GM19023 (cell line): ENCODE results near the gene AFM.
"Not testable (repeated sequence)": the region's sequence is repeated elsewhere in the genome, so short reads cannot be mapped to it uniquely, and the experiment has no call there.

Experiments used
- ATAC-seq: cut with Tn5 transposase; IDR thresholded peaks from one replicate; pipeline ENCODE4 v1.9.1; 2021; ENCODE audit warnings: mild to moderate bottlenecking, moderate library complexity; ENCODE audit not compliant: unreplicated experiment

Gene AFM

DNA sequence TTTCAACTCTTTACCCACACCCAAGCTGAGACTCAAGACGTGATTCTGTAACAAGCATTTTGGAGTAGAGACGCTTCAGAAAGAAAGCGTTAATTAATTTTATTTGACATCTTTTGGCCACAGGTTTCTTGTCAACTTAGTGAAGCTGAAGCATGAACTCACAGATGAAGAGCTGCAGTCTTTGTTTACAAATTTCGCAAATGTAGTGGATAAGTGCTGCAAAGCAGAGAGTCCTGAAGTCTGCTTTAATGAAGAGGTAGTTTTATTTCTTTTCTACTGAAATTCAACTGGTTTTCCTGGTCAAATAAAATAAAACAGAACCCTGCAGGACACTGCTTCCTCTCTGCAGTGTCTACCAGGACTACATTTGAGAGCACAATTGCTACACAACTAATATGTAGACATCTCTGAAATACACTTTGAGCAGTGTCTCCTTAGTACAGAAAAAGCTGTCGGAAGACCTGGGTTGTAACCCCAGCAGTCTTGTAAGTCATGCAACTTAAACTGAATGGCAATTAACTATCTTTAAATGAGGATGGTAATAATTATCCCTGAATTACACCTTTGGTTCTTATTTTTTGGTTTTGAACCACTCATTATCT, 20.2 kb downstream of the AFM start:
- no peak for ATAC-seq

DNA sequence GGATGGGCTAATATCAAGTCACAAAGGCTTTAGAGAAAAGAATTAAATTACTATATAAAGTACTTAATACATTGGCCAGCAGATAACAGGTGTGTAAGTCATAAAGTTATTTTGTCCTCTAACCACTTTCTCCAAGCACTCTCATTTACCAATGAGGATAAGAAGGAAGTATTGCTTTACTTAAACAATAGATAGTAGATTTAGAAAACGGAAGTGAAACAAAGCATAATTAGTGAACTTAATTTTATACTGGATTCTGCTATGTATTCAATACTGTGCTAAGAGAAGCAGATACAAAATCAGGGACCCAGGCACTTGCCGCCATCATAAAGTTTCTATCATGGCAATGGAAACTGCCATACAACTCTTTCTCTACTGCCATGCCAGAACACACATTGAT, 24.0 kb downstream of the AFM start:
- no peak for ATAC-seq

DNA sequence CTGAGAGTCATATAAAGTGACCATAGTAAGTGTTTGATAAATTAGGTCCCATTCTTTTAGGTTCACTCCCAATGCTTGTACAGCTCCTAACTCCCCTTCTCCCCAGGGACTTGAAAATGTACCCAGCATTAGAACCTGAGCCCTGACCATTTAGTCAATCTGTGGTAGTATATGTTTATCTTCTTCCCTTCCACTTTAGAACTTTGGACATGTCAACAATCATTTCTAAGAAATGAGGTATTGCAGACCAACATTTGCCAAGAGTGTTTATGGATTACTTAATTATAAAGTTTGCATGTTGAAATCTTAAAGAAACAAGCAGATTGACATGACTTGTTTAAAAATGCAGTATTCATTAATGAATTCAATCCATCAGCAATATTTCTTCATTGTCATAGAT, 26.0 kb downstream of the AFM start:
- no peak for ATAC-seq

DNA sequence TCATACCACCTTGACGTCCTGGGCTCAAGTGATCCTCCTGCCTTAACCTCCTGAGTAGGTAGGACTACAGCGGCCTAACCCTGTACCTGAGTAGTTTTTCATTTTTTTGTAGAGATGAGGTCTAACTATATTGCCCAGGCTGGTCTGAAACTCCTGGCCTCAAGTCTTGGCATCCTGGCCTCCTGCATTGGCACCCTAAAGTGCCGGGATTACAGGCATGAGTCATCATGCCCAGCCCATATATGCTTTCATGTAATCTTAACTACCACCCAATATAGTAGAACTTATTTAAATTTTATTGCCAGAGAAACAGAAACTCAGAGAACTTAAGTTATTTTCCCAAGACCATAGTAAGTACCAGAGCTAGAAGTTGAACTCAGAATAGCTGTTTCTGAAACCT, 27.1 kb downstream of the AFM start:
- ATAC-seq = no peak

DNA sequence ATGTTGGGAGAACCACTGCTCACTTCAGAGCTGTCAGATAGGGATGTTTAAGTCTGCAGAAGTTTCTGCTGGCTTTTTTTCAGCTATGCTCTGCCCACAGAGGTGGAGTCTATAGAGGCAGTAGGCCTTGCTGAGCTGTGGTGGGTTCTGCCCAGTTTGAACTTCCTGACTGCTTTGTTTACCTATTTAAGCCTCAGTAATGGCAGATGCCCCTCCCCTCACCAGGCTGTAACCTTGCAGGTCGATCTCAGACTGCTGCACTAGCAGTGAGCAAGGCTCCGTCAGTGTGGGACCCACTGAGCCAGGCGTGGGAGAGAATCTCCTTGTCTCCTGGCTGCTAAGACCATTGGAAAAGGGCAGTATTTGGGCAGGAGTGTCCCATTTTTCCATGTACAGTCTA, 36.8 kb downstream of the AFM start:
- no peak for ATAC-seq

DNA sequence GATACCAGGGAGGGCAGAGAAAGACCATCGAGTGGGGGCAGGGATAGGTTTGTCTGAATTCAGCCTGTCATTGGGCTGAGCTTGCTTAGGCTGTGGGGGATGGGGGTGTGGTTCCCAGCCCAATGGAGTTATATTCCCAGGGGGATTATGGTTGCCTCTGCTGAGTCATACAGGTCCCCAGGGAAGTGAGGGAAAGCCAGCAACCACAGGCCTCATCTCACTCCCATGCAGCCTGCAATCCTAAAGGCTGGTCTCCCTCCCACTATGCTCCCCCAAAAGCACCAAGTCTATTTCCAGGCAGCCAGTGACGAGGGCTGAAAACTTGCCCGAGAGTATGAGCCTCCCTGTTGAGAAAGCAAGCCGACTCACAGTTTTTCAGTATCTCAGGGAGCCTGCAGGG, 39.3 kb downstream of the AFM start:
- no peak for ATAC-seq

DNA sequence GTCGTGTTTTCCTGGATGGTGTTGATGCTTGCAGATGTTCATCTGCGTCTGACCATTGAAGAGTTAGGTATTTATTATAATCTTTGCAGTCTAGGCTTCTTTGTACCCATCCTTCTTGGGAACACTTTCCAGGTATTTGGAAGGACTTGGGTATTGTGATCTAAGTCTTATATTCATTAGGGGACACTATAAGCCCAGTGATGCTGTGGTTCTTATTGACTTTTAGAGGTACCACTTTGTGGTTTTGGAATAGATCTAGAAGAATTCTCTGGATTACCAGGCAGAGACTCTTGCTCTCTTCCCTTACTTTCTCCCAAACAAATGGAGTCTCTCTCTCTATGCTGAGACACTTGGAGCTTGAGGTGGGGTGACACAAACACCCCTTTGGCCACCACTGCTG, 41.6 kb downstream of the AFM start:
- ATAC-seq = no peak

DNA sequence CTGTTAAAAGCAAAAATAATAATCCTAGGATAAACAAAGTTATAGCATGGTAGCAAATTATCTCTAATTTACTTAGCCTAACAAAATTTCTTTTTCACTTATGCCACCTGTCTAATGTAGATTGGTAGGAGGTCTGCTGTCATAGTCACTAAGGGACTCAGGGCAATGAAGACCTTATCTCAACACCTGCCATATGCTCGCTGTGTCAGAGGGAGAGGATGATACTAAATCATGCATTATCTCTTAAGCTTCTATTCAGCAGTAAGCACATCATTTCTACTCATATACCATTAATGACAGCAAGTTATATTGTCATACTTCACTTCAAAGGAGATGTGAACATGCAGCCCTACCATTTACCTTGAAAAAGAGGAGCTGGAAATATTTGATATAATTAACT, 44.1 kb downstream of the AFM start:
- ATAC-seq = no peak

DNA sequence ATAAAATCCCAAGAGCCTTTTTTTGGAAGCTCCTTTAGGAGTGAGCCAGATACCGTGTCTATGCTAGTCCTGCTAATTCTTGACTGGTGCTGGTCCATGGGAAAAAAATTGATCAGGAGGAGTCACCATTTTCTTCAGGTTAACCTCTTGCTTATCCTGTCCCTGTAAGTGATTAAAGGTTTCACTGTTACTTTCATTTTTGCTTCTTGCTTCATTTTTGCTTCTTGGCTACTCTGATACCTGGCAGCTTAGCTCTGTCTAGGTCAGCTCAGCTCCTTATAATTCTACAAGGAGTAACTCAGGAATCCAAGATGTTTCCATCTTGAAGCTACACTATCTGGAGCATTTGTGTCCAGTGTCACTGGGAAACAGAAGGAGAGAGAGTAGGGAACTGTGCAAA, 45.7 kb downstream of the AFM start:
- peak; percentile 55 for ATAC-seq

DNA sequence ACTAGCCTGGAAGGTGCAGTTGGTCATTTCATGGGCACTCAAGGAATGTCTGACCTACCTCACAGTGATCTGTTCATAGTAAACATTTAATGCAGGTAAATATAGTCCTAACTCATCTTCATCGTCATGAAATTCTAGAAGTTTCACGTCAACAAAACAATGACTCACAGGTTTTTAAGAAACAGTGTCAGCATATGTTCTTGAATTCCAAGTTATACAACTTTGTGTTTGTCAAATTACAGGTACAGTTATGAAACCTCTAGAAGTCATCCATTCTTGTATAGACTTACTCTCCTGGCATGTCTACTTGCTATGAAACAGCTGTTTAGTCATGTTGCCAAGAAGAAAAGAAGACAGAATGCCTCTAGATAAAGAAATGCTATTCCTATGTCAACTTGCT, 46.6 kb downstream of the AFM start:
- no peak for ATAC-seq

DNA sequence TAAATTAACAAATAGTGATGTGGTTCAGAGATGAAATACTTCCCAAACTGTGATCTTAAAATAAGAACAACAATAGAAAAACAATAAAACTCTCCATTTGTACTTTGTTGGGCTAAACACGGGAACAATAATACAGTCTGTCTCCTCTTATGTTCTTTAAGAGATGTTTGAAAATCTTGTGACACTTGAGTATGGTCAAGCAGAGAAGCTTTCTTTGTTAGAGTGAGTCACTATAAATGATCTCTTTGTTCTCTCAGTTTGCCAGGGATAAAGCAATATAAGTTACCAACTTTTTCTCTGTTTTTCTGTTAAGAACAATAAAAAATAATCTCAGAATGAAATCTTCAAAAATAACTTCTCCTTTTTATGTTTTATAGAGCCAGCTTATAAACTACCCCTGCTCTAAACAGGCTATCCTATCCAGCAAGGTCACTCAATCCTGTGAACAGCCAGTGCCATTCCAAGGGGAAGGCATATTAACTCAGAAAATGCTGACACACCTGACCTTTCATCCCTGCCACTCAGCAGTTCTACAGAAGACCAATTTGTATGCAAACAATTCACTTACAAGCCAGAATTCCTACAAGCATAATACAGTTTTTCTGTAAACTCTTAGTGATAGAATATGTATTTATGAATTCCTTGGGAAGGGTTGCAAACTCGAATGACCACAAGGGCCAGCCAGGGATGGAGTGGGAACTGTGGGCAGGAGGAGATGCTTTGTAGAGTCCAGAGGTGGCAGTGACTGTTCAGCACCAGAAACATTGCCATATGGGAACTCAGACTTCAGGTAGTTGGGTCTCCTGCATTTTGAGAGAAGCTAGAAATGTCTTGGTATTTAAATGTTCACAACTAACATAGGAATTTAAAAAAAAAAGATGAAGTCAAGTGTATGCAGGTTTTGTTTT, 52.2 kb downstream of the AFM start:
- ATAC-seq = no peak

DNA sequence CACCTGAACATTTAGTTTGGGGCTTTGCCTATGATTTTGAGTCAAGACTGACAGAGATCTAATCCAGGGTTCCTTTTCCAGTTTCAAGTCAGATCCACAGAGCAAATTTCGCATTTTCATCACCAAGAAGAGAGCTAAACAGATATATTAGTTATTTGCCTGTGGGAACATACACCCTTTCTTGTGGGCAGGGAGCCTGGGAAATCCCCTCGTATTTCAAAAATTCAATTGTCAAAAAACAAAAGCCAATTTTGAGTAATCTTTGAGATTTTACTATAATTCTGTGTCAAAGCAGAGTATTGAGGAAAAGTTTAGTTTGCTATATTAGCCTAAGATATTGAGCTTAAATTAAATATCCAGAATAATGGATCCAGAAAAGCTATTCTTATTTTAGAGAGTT, 56.6 kb downstream of the AFM start:
- ATAC-seq = no peak

DNA sequence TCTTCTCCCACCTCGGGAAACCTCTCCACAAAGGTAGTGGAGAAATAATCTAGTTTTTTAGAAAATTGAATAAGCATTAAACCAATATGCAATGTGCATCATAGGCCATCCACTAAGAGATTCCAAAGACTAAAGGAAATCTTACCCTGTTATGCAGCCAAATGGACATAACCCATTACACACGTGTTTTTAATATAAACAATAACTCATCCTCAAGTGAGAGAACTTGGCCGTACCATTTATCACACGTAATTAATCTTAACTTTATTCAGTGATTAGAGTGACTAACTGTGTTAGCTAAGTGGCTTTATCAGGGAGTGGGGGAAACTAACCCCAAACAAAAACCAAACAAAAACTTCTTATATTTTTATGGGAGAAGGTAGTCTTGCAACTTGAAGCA, 57.8 kb downstream of the AFM start:
- ATAC-seq = no peak

DNA sequence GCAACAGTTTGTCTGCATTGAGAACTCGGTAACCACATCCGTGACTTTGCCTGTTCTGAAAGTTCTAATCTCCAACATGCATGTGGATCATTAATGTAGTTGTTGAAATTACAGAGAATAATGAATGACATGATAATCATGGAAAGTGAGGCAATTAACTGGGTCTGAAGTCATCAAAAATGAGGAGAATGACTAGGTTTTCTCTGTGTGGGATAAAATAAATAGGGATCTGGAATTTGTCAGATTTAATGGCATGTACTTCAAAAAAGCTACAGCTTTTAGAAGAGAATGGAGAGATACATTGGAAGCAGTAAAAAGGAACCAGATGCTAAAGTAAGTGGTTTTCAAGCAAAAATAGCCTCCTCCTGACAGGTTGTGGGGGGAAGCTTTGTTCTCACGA, 59.3 kb downstream of the AFM start:
- no peak for ATAC-seq

DNA sequence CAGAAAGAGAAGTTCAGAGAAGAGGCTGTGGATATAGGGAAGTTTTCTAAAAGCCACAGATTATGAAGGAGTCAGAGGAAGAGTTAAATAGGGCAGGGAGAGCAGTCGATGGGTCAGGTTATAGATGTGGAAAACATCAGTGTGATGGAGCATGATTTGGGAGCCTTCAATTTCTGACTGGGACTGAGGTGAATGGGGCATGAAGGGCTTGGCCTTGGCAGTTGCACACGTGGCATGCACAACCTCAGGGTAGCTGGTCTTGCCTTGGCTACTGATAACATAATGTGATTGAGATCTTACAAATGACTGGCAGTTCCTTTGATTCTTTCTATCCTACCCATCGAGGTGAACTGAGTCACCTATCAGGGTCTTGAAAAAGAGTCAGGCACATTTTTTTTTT, 59.7 kb downstream of the AFM start:
- no peak for ATAC-seq

DNA sequence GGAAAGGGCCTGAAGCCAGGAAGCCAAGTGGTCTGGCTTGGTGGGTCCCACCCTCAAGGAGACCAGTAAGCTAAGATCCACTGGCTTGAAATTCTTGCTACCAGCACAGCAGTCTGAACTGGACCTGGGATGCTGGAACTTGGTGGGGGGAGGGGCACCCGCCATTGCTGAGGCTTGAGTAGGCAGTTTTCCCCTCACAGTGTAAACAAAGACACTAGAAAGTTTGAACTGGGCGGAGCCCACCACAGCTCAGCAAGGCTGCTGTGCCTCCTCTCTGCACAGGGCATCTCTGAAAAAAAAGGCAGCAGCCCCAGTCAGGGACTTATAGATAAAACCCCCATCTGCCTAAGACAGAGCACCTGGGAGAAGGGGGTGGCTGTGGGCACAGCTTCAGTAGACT, 63.1 kb downstream of the AFM start:
- no peak for ATAC-seq

DNA sequence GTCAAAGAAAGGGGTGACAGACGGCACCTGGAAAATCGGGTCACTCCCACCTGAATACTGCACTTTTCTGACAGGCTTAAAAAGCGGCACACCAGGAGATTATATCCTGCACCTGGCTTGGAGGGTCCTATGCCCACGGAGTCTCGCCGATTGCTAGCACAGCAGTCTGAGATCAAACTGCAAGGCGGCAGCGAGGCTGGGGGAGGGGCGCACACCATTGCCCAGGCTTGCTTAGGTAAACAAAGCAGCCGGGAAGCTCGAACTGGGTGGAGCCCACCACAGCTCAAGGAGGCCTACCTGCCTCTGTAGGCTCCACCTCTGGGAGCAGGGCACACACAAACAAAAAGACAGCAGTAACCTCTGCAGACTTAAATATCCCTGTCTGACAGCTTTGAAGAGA, 69.3 kb downstream of the AFM start:
- ATAC-seq = not testable (repeated sequence)
